GM18519 (cell line): ENCODE data around the gene MCIDAS.
A peak's percentile ranks its signal among the peaks of the same experiment; 100 is the strongest.

Experiments used
- ATAC-seq: cut with Tn5 transposase; IDR thresholded peaks from one replicate; pipeline ENCODE4 v1.9.1; 2021; ENCODE audit warnings: mild to moderate bottlenecking, moderate library complexity; ENCODE audit not compliant: unreplicated experiment, low FRiP score

Gene MCIDAS

GRCh38 chr5:55226934-55227663 is at the start of gene MCIDAS:
TSS of gene MCIDAS (minus strand) at chr5:55227315. CDS start at chr5:55227138, 177 bp downstream.
- ATAC-seq, result no peak

GRCh38 chr5:55276771-55277170 is 49.7 kb upstream of the MCIDAS start:
- ATAC-seq, result no peak

GRCh38 chr5:55258339-55258738 is 31.2 kb upstream of the MCIDAS start:
- no peak for ATAC-seq

- ATAC-seq, result no peak
These were observed 27.7 kb upstream of the MCIDAS start for GRCh38 chr5:55254802-55255201.

- ATAC-seq, result no peak
These were observed 22.9 kb upstream of the MCIDAS start for GRCh38 chr5:55250064-55250463.

- no peak for ATAC-seq
These were observed 14.6 kb upstream of the MCIDAS start for GRCh38 chr5:55241746-55242145.

GRCh38 chr5:55236800-55237199 is 9.7 kb upstream of the MCIDAS start:
- no peak for ATAC-seq

- ATAC-seq, result no peak
These were observed 7.1 kb upstream of the MCIDAS start for GRCh38 chr5:55234121-55234700.

- peak; percentile 39 for ATAC-seq
These were observed 6.1 kb upstream of the MCIDAS start, which contains the start of gene CCNO for GRCh38 chr5:55232985-55233928. TSS of gene CCNO (minus strand) at chr5:55233608. CDS start at chr5:55233523, 85 bp downstream.

GRCh38 chr5:55232271-55232984 is 5.3 kb upstream of the MCIDAS start:
- no peak for ATAC-seq

GRCh38 chr5:55231919-55232270 is 4.8 kb upstream of the MCIDAS start:
- no peak for ATAC-seq

- ATAC-seq, result no peak
These were observed 4.2 kb upstream of the MCIDAS start for GRCh38 chr5:55231029-55231918.

- ATAC-seq, result no peak
These were observed 3.0 kb upstream of the MCIDAS start for GRCh38 chr5:55230086-55230629.

GRCh38 chr5:55227664-55228430 is 732 bp upstream of the MCIDAS start:
- ATAC-seq, result no peak

GRCh38 chr5:55226027-55226933 is 835 bp downstream of the MCIDAS start:
- ATAC-seq, result no peak

- no peak for ATAC-seq
These were observed 1.8 kb downstream of the MCIDAS start for GRCh38 chr5:55225346-55225745.

GRCh38 chr5:55223812-55224240 is 3.3 kb downstream of the MCIDAS start:
- ATAC-seq, result no peak
